H9 (cell line): ENCODE measurements around the gene GJB2. TPM values are rescaled to one million over a fixed set of nuclear protein-coding genes. Genes with fewer than 3 reads are reported as not detected.

Experiments
- DNase-seq: peaks from one replicate; pipeline ENCODE4 v3.0.0-alpha.2; 2017
- H2AFZ ChIP-seq: one replicate; pipeline ENCODE4 v1.6.1; 2013; ENCODE audit warnings: mild to moderate bottlenecking, low read length, control low read depth, moderate library complexity
- H2AK5ac ChIP-seq: 2 replicates; pipeline ENCODE4 v1.6.1; 2013; ENCODE audit warnings: low read length, control low read depth, mixed read lengths; ENCODE audit not compliant: insufficient read length
- H2BK120ac ChIP-seq: one replicate; pipeline ENCODE4 v1.6.1; 2013; ENCODE audit warnings: low read depth, mild to moderate bottlenecking, low read length, control low read depth, inconsistent platforms; ENCODE audit not compliant: poor library complexity, severe bottlenecking
- H2BK12ac ChIP-seq: 2 replicates; pipeline ENCODE4 v1.6.1; 2013; ENCODE audit warnings: low read length, control low read depth, mixed read lengths, low read depth; ENCODE audit not compliant: insufficient read length
- H2BK15ac ChIP-seq: 2 replicates; pipeline ENCODE4 v1.6.1; 2013; ENCODE audit warnings: low read depth, low read length, control low read depth
- H2BK20ac ChIP-seq: one replicate; pipeline ENCODE4 v1.6.1; 2013; ENCODE audit warnings: low read depth, mild to moderate bottlenecking, low read length, control low read depth, inconsistent platforms; ENCODE audit not compliant: poor library complexity, severe bottlenecking
- H2BK5ac ChIP-seq: 2 replicates; pipeline ENCODE4 v1.6.1; 2013; ENCODE audit warnings: low read length, control low read depth, mixed read lengths; ENCODE audit not compliant: insufficient read length
- H3K14ac ChIP-seq: 2 replicates; pipeline ENCODE4 v1.6.1; 2013; ENCODE audit warnings: low read length, control low read depth; ENCODE audit not compliant: insufficient read depth
- H3K18ac ChIP-seq: 2 replicates; pipeline ENCODE4 v1.6.1; 2013; ENCODE audit warnings: low read depth, mild to moderate bottlenecking, mixed read lengths, low read length, control low read depth; ENCODE audit not compliant: insufficient read length
- H3K23ac ChIP-seq: 2 replicates; pipeline ENCODE4 v1.6.1; 2013; ENCODE audit warnings: low read length, control low read depth, mixed read lengths, low read depth; ENCODE audit not compliant: insufficient read length
- H3K23me2 ChIP-seq: 2 replicates; pipeline ENCODE4 v1.6.1; 2013; ENCODE audit warnings: low read depth, mild to moderate bottlenecking, mixed read lengths, low read length, control low read depth; ENCODE audit not compliant: insufficient read length, poor library complexity, severe bottlenecking
- H3K27ac ChIP-seq: 2 replicates; pipeline ENCODE4 v1.5.1; 2013; ENCODE audit warnings: low read length, control low read depth, mixed read lengths, low read depth; ENCODE audit not compliant: insufficient read length
- H3K27me3 ChIP-seq: 2 replicates; pipeline ENCODE4 v1.6.1; 2013; ENCODE audit warnings: low read length, control low read depth, inconsistent platforms; ENCODE audit not compliant: insufficient read depth
- H3K4ac ChIP-seq: 2 replicates; pipeline ENCODE4 v1.6.1; 2013; ENCODE audit warnings: low read depth, mild to moderate bottlenecking, control low read depth, inconsistent platforms, low read length, moderate library complexity
- H3K4me1 ChIP-seq: 2 replicates; pipeline ENCODE4 v1.6.1; 2013; ENCODE audit warnings: low read length, control low read depth, inconsistent platforms; ENCODE audit not compliant: insufficient read depth
- H3K4me2 ChIP-seq: 2 replicates; pipeline ENCODE4 v1.6.1; 2013; ENCODE audit warnings: low read length, control low read depth, mixed read lengths; ENCODE audit not compliant: insufficient read length, insufficient read depth
- H3K56ac ChIP-seq: 2 replicates; pipeline ENCODE4 v1.6.1; 2013; ENCODE audit warnings: low read depth, mild to moderate bottlenecking, mixed read lengths, low read length, control low read depth; ENCODE audit not compliant: insufficient read length
- H3K79me1 ChIP-seq: 2 replicates; pipeline ENCODE4 v1.6.1; 2013; ENCODE audit warnings: low read depth, mild to moderate bottlenecking, moderate library complexity, low read length, control low read depth, inconsistent platforms; ENCODE audit not compliant: insufficient read depth, poor library complexity, severe bottlenecking
- H3K79me2 ChIP-seq: 2 replicates; pipeline ENCODE4 v1.6.1; 2013; ENCODE audit warnings: low read length, control low read depth, inconsistent platforms; ENCODE audit not compliant: insufficient read depth
- H3K9ac ChIP-seq: 2 replicates; pipeline ENCODE4 v1.6.1; 2013; ENCODE audit warnings: low read length, control low read depth, mixed read lengths; ENCODE audit not compliant: insufficient read length; ENCODE audit errors: extremely low read depth
- H3K9me3 ChIP-seq: one replicate; pipeline ENCODE4 v1.6.1; 2013; ENCODE audit warnings: low read depth, low read length, inconsistent platforms; ENCODE audit not compliant: control insufficient read depth
- H3T11ph ChIP-seq: one replicate; pipeline ENCODE4 v1.6.1; 2013; ENCODE audit warnings: mild to moderate bottlenecking, low read length, control low read depth, inconsistent platforms
- H4K20me1 ChIP-seq: one replicate; pipeline ENCODE4 v1.6.1; 2013; ENCODE audit not compliant: control insufficient read depth, insufficient read length, insufficient read depth
- H4K5ac ChIP-seq: 2 replicates; pipeline ENCODE4 v1.6.1; 2013; ENCODE audit warnings: low read depth, mild to moderate bottlenecking, mixed read lengths, low read length, control low read depth; ENCODE audit not compliant: insufficient read length
- H4K8ac ChIP-seq: replicated peaks from 2 replicates; pipeline ENCODE4 v1.6.1; 2013; ENCODE audit warnings: low read length, control low read depth, mixed read lengths, low read depth; ENCODE audit not compliant: insufficient read length
- H4K91ac ChIP-seq: 2 replicates; pipeline ENCODE4 v1.6.1; 2013; ENCODE audit warnings: low read depth, mild to moderate bottlenecking, moderate library complexity, mixed read lengths, low read length, control low read depth; ENCODE audit not compliant: insufficient read length
- H3K27ac Mint-ChIP-seq, 3 experiments: 2 replicates in 2 of 3; 3 replicates in 1 of 3; pipeline ENCODE4 v1.8.0; 2020 to 2021; ENCODE audit warnings: mixed read lengths in 3 of 3, mild to moderate bottlenecking in 1 of 3, moderate library complexity in 1 of 3
- H3K27me3 Mint-ChIP-seq: 2 replicates; pipeline ENCODE4 v1.8.0; 2021; ENCODE audit warnings: low read depth, mild to moderate bottlenecking, moderate library complexity, mixed read lengths
- H3K36me3 Mint-ChIP-seq, 3 experiments: 2 replicates in 2 of 3; 3 replicates in 1 of 3; pipeline ENCODE4 v1.8.0; 2020 to 2021; ENCODE audit warnings: low read depth in 3 of 3, mixed read lengths in 3 of 3; ENCODE audit not compliant: insufficient read depth in 1 of 3
- H3K4me1 Mint-ChIP-seq, 2 experiments: 2 replicates each; pipeline ENCODE4 v1.8.0; 2020; ENCODE audit warnings: mixed read lengths in 2 of 2
- H3K4me3 Mint-ChIP-seq, 2 experiments: 2 replicates in 1 of 2; 3 replicates in 1 of 2; pipeline ENCODE4 v1.8.0; 2020 to 2021; ENCODE audit warnings: mild to moderate bottlenecking in 2 of 2, mixed read lengths in 2 of 2, moderate library complexity in 1 of 2
- H3K9me3 Mint-ChIP-seq, 2 experiments: 2 replicates in 1 of 2; 3 replicates in 1 of 2; pipeline ENCODE4 v1.8.0; 2020; ENCODE audit warnings: mild to moderate bottlenecking in 2 of 2, mixed read lengths in 2 of 2, moderate library complexity in 1 of 2
- CTCF ChIP-seq: fragments of 200-600 bp; sonication (generic); conservative IDR thresholded peaks from 3 replicates; pipeline ENCODE4 v1.8.0; 2021; ENCODE audit warnings: antibody characterized with exemption, mild to moderate bottlenecking
- WGBS: extraction: QIAGEN DNeasy Blood & Tissue Kit; methylation state at CpG from one replicate; pipeline ENCODE4 v1.1.7; 2013; ENCODE audit warnings: missing lambda C conversion rate, low lambda C conversion rate, mixed read lengths; ENCODE audit not compliant: insufficient read length; ENCODE audit errors: extremely low coverage; 5-methylcytosine and 5-hydroxymethylcytosine counted together
- total RNA-seq: library from RNA; stranded (reverse); gene quantifications from 2 replicates; pipeline ENCODE4 v1.2.1, GENCODE V29; 2021

The GJB2 gene
- total RNA-seq, 1 experiment from 2014 or later = 0.28 TPM

GRCh38 chr13:20230913-20231838, 38.4 kb upstream of the GJB2 start:
- Histone ChIP-seq H3K4me1 (no peaks in the 10 kb centered on the region), H2BK20ac (no peak overlapping the region), H3K4me2 (peak overlapping the region; percentile 79), H2AFZ (no peak overlapping the region), H4K91ac (no peak overlapping the region), H3T11ph (no peak overlapping the region), H3K23ac (no peak overlapping the region), H3K4ac (no peak overlapping the region), H3K9ac (no peak overlapping the region), H2BK120ac (no peak overlapping the region), H4K20me1 (no peaks in the 10 kb centered on the region), H3K9me3 (no peaks in the 10 kb centered on the region), H2AK5ac (no peak overlapping the region), H3K18ac (no peak overlapping the region), H3K27ac (no peak overlapping the region), H2BK15ac (no peak overlapping the region), H4K5ac (no peak overlapping the region), H3K56ac (no peak overlapping the region), H3K14ac (no peak overlapping the region), H3K79me2 (no peaks in the 10 kb centered on the region), H3K79me1 (no peaks in the 10 kb centered on the region), H3K27me3 (peaks cover 37% of the 10 kb centered on the region), H2BK5ac (no peak overlapping the region), H3K23me2 (peaks cover 11% of the 10 kb centered on the region), H2BK12ac (no peak overlapping the region), H4K8ac (no peak overlapping the region)
- Mint-ChIP-seq H3K27me3 (peaks cover 95% of the 10 kb centered on the region), H3K27ac (no peak overlapping the region), H3K4me1 (peaks cover 9 to 10% of the 10 kb centered on the region in 2 experiments), H3K36me3 (no peaks in the 10 kb centered on the region), H3K4me3 (peak overlapping the region; percentile 56 to 79), H3K9me3 (peaks cover 0 to 2% of the 10 kb centered on the region in 2 experiments; a peak in 1 of 5 replicates)
- peak; percentile 54 for DNase-seq
- WGBS = no CpG with 5 or more reads among the region's 30 CpGs
- no peak for TF ChIP-seq CTCF
